Inferior parietal cortex (tissue), 1 donor: ENCODE data around the gene ASIC2.

Experiments
- DNase-seq: peaks from one replicate; pipeline ENCODE4 v3.0.0-alpha.2; 2016; ENCODE audit errors: extremely low spot score

Gene ASIC2

GRCh38 chr17:33292981-33293867, at the start of gene ASIC2:
Gene ASIC2, minus strand, starts transcription at chr17:33293295.
- DNase-seq = peak; percentile 32

GRCh38 chr17:33342025-33342424, 48.9 kb upstream of the ASIC2 start:
- no peak for DNase-seq

GRCh38 chr17:33338242-33338641, 45.1 kb upstream of the ASIC2 start:
- DNase-seq = no peak

GRCh38 chr17:33335491-33336173, 42.5 kb upstream of the ASIC2 start:
- no peak for DNase-seq

- no peak for DNase-seq
Observed at GRCh38 chr17:33334703-33335102, 41.6 kb upstream of the ASIC2 start.

GRCh38 chr17:33330877-33331276, 37.8 kb upstream of the ASIC2 start:
- no peak for DNase-seq

- DNase-seq = no peak
Observed at GRCh38 chr17:33328129-33328528, 35.0 kb upstream of the ASIC2 start.

- no peak for DNase-seq
Observed at GRCh38 chr17:33324736-33325135, 31.6 kb upstream of the ASIC2 start.

- DNase-seq = peak; percentile 39
Observed at GRCh38 chr17:33322063-33322462, 29.0 kb upstream of the ASIC2 start.

GRCh38 chr17:33318241-33318640, 25.1 kb upstream of the ASIC2 start:
- DNase-seq = no peak

- no peak for DNase-seq
Observed at GRCh38 chr17:33316746-33317145, 23.7 kb upstream of the ASIC2 start.

- DNase-seq = no peak
Observed at GRCh38 chr17:33310296-33310695, 17.2 kb upstream of the ASIC2 start.

- DNase-seq = no peak
Observed at GRCh38 chr17:33303254-33303653, 10.2 kb upstream of the ASIC2 start.

- DNase-seq = no peak
Observed at GRCh38 chr17:33302394-33302793, 9.3 kb upstream of the ASIC2 start.

GRCh38 chr17:33300241-33300640, 7.1 kb upstream of the ASIC2 start:
- no peak for DNase-seq

- DNase-seq = no peak
Observed at GRCh38 chr17:33299115-33299514, 6.0 kb upstream of the ASIC2 start.

- DNase-seq = no peak
Observed at GRCh38 chr17:33297643-33298042, 4.5 kb upstream of the ASIC2 start.

GRCh38 chr17:33294994-33295393, 1.9 kb upstream of the ASIC2 start:
- no peak for DNase-seq

GRCh38 chr17:33292201-33292980, 704 bp downstream of the ASIC2 start:
- DNase-seq = no peak

GRCh38 chr17:33291248-33292200, 1.6 kb downstream of the ASIC2 start:
- DNase-seq = no peak

GRCh38 chr17:33290253-33290652, 2.8 kb downstream of the ASIC2 start:
- no peak for DNase-seq
